Activated naive CD4-positive, alpha-beta T cell treated with Interleukin-2 at 50 U/mL for 16 hours (primary cell): ENCODE data around the gene KLF17.

Experiments
- DNase-seq: peaks from one replicate; pipeline ENCODE4 v3.0.0-alpha.2; 2020

Gene KLF17

DNA sequence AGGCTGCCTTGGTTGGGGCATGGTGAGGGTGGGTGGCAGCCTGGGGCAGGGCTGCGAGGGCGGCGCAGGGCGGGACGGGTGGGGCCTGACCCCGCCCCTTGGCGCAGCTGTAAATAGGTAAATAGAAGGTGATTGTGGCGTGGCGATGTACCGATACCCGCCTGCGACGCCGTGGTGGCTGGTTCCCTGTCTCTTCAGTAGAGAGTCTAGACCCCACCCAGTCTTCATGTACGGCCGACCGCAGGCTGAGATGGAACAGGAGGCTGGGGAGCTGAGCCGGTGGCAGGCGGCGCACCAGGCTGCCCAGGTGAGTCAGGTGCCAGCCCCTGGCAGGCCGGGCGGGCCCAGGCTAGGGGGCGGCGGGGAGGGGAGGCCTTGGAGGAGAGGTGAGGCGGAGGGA, at the start of gene KLF17:
Gene KLF17 (plus strand): TSS at position 140 of the 400 bp plus-strand sequence. CDS start 87 bp downstream, at position 227.
- DNase-seq: no peak

DNA sequence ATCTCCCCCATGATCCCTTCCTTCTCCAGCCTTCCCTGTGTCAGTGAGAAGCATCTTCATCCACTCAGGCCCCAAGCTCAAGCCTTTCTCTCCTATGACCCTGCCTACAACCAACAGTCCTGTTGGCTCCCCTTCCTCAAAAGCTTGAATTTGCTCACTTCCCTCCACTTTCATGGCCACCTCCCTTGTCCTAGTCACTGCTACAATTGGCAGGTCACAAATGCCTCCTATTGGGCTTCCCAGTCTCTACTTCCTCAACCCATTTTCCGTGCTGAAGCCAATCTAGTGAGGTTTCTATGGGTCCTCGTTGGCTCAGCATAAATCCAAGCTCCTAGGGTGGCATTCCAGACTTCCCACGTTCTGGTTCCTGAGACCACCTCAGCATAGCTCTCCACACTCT, 47.2 kb upstream of the KLF17 start:
- no peak for DNase-seq

DNA sequence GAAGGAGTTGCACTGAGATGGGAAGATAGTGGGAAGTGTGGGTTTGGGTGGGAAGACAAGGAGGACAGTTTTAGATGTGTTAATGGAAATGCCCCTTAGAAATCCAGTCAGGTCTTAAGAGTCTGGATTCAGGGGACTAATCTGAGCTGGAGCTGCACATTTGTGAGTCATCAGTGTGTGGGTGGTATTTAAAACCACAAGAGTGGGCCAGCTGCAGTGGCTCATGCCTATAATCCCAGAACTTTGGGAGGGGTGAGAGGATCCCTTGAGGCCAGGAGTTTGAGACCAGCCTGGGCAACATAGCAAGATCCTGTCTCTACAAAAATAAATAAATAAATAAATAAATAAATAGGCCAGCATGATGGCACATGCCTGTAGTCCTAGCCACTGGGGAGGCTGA, 46.4 kb upstream of the KLF17 start:
- no peak for DNase-seq

DNA sequence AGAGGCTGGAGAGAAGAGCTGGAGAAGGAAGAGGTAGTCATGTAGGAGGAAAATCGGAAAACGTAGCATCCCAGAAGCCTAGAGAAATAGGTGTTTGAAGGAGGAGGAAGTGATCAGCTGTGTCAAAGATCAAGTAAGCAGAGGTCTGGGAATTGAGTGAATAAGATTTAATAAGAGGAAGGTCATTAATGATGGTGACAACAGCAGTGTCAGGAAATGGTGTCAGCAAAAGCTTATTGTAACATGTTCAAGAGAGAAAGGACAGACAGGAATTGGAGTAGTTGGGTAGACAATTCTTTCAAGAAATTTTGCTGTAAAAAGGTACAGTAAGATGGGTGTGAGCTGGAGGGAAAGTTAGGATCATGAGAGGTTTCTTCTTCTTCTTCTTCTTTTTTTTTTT, 45.8 kb upstream of the KLF17 start:
- DNase-seq: no peak

DNA sequence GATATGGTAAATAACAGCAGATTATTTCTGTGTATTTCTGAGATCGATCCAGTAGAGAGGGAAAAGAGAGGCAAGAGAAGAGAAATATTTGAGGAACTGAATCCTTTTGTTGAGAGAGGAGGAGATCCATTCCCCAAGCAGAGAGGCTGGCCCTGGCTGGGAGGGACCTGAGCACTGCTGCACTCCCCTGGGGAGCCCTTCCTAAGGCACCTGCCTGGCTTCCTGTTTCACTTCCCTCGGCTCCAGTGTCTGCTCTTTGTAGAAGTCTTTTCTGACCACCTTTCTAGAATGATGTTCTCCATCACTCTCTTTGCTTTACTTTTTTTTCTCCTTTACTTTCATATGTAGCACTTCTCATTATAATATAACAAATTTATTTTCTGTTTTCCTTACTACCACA, 45.1 kb upstream of the KLF17 start:
- DNase-seq: no peak

- DNase-seq: no peak
Observed at GRCh38 chr1:44074415-44074814, 44.2 kb upstream of the KLF17 start.

- DNase-seq: no peak
Observed at GRCh38 chr1:44076066-44076465, 42.6 kb upstream of the KLF17 start.

GRCh38 chr1:44077421-44077820, 41.2 kb upstream of the KLF17 start:
- DNase-seq: no peak

GRCh38 chr1:44078104-44078503, 40.5 kb upstream of the KLF17 start:
- DNase-seq: no peak

DNA sequence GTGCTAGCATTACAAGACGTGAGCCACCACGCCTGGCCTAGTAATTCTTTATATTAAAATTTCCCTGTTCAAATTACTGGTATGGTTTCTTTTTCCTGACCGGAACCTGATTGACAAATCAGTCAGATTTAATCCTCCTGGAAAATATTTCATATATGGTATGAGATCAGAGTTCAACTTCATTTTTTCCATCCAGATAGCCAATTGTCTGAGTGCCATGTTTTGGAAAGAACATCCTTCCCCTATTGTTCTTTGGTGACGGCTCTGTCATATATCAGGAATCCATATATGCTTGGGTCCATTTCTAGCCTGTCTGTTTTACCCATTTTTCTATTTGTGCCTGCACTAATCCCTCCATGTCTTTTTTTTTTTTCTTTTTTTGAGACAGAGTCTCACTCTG, 39.1 kb upstream of the KLF17 start:
- DNase-seq: no peak

DNA sequence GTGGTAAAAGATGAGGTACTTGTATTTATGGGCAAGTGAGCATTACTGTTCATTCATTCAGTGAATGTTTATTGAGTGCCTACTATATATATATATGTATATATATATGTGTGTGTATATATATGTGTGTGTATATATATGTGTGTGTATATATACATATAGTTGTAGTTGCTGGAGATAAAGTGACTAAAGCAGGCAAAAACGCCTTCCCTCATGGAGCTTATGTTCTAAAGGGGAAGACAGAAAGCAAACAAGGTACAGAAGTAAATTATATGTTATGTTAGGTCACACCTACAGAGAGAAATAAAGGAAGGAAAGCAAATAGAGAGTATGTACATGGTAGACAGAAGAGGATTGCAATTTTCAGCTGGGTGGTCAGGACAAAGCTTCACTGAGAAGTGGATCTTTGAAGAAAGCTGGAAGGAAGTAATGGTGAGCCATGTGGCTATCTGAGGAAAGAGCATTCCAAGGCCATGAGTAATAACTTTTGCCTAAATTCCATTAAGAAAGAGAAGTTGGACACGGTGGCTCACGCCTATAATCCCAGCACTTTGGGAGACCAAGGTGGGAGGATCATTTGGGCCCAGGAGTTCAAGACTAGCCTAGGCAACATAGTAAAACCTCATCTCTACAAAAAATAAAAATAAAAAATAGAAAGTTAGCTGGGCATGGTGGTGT, 33.5 kb upstream of the KLF17 start:
- DNase-seq: no peak

GRCh38 chr1:44086692-44087474, 31.7 kb upstream of the KLF17 start:
- DNase-seq: no peak

DNA sequence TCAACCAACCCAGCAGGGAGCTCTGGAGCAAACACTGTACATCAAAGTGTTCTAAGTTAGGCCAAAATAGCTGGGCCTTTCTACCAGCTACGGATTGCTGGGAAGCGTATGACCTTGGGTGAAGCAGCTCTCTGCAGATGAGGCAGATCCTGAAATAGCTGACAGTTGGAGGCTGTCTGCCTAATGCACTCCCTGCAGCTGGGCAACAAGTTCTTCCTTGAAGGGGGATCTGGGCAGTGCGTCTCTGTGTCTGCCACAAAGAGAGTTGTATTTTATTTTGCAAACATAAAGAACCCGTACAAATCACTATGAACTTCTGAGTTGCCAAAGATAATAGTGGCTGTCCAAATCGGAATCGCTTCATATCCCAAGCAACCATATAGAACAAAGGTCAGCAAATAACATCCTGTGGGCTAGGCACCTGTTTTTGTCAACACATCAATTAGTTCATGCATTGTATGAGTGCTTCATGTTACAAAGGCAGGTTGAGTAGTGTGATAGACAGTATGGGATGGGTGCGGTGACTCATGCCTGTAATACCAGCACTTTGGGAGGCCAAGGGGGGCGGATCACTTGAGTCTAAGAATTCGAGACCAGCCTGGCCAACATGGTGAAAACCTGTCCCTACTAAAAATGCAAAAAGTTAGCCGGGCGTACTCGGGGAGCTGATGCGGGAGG, 29.1 kb upstream of the KLF17 start:
- DNase-seq: no peak

DNA sequence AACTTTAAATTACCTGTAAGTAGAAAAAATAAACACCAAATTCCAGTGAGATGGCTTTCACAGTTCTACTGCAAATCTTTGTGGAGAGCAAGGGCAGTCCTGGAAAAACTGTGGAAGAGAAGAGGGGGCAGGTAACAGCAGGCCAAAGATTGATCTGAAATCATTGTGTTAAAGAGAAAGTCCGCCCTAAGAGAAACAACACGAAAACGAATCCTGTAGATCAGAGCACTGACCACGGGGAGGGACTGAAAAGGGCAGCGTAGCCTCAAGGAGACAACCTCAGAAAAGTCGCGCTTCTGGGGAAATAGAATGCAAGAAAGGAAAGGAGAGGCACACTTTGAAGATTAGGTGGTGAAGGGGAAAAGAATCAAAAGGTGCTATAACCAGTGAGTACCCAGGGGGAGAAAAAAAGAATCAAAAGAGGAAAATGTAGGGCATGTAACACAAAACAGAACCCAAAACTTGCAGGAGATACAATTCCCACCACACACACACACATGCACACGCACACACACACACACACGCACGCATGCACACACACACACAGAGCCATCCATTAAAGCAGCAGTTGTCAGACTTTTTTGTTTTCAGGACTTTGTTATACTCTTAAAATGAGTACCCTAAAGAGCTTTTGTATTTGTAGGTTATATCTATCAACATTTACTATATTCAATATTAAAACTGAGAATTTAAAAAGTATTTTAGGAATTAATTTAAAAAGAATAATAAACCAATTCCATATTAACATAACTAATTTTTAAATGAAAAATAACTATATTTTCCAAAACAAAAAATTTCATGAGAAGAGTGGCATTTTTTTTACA, 28.0 kb upstream of the KLF17 start:
- DNase-seq: no peak

DNA sequence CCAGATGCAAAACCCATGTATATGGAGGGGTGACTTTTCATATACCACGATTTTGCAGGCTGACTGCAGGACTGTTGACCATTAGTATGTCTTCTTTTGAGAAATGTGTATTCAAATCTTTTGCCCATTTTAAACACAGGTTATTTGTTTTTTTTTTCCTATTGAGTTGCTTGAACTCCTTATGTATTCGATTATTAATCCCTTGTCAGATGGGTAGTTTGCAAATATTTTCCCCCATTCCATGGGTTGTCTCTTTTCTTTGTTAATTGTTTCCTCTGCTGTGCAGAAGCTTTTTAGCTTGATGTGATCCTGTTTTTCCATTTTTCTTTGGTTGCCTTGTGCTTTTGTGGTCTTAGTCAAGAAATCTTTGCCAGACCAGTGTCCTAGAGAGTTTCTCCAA, 24.6 kb upstream of the KLF17 start:
- no peak for DNase-seq

DNA sequence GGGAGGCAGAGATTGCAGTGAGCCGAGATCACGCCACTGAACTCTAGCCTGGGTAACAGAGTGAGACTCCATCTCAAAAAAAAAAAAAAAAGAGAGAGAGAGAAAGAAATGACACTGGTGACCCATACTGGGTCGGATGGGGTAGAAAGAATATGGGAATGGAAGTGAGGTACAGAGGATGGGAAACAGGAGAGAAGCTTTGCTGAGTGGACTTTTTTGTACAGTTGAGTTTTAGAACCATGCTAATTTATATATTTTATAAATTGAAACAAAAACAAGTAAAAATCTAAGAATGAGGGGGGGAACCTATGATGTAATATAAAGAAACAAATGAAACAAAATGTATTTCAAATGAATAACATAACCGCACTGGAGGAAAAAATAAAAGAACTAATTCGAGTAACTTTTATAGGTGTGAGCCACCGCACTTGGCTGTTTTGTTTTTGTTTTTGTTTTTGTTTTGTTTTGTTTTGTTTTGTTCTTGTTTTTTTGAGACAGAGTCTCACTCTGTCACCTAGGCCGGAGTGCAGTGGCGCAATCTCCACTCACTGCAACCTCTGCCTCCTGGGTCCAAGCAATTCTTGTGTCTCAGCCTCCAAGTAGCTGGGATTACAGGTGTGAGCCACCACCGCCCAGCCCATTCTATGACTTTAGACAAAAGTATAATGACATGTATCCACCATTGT, 18.3 kb upstream of the KLF17 start:
- DNase-seq: no peak

GRCh38 chr1:44101328-44101727, 17.3 kb upstream of the KLF17 start:
- no peak for DNase-seq

DNA sequence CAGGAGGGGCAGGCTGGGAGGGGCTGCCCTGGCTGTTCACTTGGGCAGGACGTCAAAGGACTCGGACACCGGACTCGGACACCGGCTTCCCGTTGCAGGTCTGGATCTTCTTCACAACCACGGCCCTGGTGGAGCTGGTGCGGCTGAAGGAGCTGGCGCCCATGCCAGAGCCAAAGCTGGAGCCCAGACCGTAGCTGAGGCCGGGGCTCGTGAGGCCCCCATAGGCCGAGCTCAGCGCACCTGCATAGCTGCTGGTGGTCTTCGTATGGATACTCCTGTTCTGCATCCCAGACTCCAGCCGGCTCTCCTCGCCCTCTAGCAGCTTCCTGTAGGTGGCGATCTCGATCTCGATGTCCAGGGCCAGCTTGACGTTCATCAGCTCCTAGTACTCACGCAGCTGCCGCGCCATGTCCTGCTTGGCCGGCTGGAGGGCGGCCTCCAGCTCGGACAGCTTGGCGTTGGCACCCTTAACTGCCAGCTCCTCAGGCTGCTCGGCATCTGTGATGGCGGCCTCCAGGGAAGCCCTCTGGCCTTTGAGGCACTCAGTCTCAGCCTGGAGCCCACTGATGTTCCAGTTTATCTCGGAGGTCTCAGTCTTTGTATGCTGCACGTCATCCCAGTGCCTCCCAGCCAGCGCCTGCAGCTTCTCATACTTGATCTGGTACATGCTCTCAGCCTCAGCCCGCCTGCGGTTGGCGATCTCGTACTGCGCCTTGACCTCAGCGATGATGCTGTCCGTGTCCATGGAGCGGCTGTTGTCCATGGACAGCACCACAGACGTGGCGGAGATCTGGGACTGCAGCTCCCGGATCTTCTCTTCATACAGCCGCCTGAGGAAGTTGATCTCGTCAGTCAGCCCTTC, 15.1 kb upstream of the KLF17 start:
- no peak for DNase-seq

GRCh38 chr1:44105810-44106209, 12.8 kb upstream of the KLF17 start:
- no peak for DNase-seq

GRCh38 chr1:44108241-44108640, 10.4 kb upstream of the KLF17 start:
- no peak for DNase-seq

DNA sequence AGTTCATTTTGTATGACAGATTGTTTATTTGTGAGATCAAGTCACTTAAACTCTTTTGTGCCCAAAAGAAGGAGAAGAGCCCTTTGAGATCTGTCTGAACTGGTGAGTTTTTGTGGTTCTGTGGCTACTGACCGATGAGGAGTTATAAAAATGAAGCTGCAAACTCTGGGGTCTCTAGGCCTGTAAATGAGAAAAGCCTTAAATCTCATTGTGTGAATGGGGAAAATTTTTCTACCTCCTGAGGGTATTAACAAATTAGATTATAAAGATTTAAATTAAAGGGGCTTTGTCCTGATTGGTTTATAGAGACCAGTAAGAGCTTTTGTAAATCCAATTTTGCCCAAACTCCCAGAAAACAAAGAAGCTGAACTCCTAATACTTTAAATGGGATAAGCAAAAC, 9.7 kb upstream of the KLF17 start:
- no peak for DNase-seq

- no peak for DNase-seq
Observed at GRCh38 chr1:44110916-44111315, 7.7 kb upstream of the KLF17 start.
